RWPE2 (cell line): ENCODE data around the gene RGL3.
A peak's percentile ranks its signal among the peaks of the same experiment; 100 is the strongest.

Experiments
- ATAC-seq: fragments of 200-7000 bp; cut with Tn5 transposase; 3 replicates; pipeline ENCODE4 v1.9.1; 2021; ENCODE audit warnings: low read depth
- DNase-seq: peaks from one replicate; pipeline ENCODE4 v3.0.0-alpha.2; 2020; ENCODE audit warnings: low spot score
- H3K27ac ChIP-seq: fragments of 450-650 bp; 2 replicates; pipeline ENCODE4 v1.5.1; 2017; ENCODE audit warnings: mild to moderate bottlenecking; ENCODE audit not compliant: poor library complexity, severe bottlenecking
- H3K27me3 ChIP-seq: fragments of 250-450 bp; sonication (Bioruptor Pico); 2 replicates; pipeline ENCODE4 v1.5.1; 2021; ENCODE audit warnings: mild to moderate bottlenecking, moderate library complexity; ENCODE audit not compliant: insufficient read depth, poor library complexity, severe bottlenecking
- H3K36me3 ChIP-seq: fragments of 250-450 bp; sonication (Bioruptor Pico); 2 replicates; pipeline ENCODE4 v1.5.1; 2020; ENCODE audit warnings: low read depth, mild to moderate bottlenecking, moderate library complexity
- H3K4me1 ChIP-seq: fragments of 250-450 bp; sonication (Bioruptor Pico); 2 replicates; pipeline ENCODE4 v1.5.1; 2021; ENCODE audit warnings: mild to moderate bottlenecking, moderate library complexity; ENCODE audit not compliant: insufficient read depth, poor library complexity, severe bottlenecking
- H3K4me3 ChIP-seq: fragments of 250-450 bp; sonication (Bioruptor Pico); 2 replicates; pipeline ENCODE4 v1.5.1; 2021; ENCODE audit warnings: mild to moderate bottlenecking, moderate library complexity; ENCODE audit not compliant: severe bottlenecking
- H3K9me3 ChIP-seq: fragments of 250-450 bp; sonication (Bioruptor Pico); 2 replicates; pipeline ENCODE4 v1.5.1; 2021; ENCODE audit warnings: mild to moderate bottlenecking, moderate library complexity; ENCODE audit not compliant: severe bottlenecking
- CTCF ChIP-seq: fragments of 450-650 bp; IDR thresholded peaks from one replicate; pipeline ENCODE4 v1.5.1; 2017; ENCODE audit warnings: mild to moderate bottlenecking, moderate library complexity; ENCODE audit not compliant: poor library complexity, severe bottlenecking

The RGL3 gene

GRCh38 chr19:11420429-11421370 is 1.6 kb upstream of the RGL3 start:
- peaks cover 4% of the 10 kb centered on the region for H3K4me1 ChIP-seq
- no peak overlapping the region for H3K4me3 ChIP-seq
- ATAC-seq = no peak
- no peak overlapping the region for H3K27ac ChIP-seq
- no peak for DNase-seq
- H3K9me3 ChIP-seq = no peaks in the 10 kb centered on the region
- H3K36me3 ChIP-seq = no peaks in the 10 kb centered on the region
- no peaks in the 10 kb centered on the region for H3K27me3 ChIP-seq
- TF ChIP-seq CTCF = no peak

- Histone ChIP-seq H3K4me1 (peaks cover 4% of the 10 kb centered on the region), H3K4me3 (peak overlapping the region; percentile 23), H3K27me3 (no peaks in the 10 kb centered on the region), H3K27ac (no peak overlapping the region), H3K9me3 (no peaks in the 10 kb centered on the region), H3K36me3 (no peaks in the 10 kb centered on the region)
- DNase-seq (no peak), ATAC-seq (no peak)
- TF ChIP-seq CTCF = no peak
These were observed 993 bp downstream of the RGL3 start for GRCh38 chr19:11418094-11418548.

GRCh38 chr19:11416346-11417052 is 2.6 kb downstream of the RGL3 start:
- Histone ChIP-seq H3K36me3 (no peaks in the 10 kb centered on the region), H3K4me3 (no peak overlapping the region), H3K9me3 (no peaks in the 10 kb centered on the region), H3K27ac (no peak overlapping the region), H3K27me3 (no peaks in the 10 kb centered on the region), H3K4me1 (no peaks in the 10 kb centered on the region)
- DNase-seq (no peak), ATAC-seq (no peak)
- no peak for TF ChIP-seq CTCF

GRCh38 chr19:11414544-11414943 is 4.6 kb downstream of the RGL3 start:
- no peaks in the 10 kb centered on the region for H3K27me3 ChIP-seq
- ATAC-seq = no peak
- no peak overlapping the region for H3K27ac ChIP-seq
- no peak for DNase-seq
- no peaks in the 10 kb centered on the region for H3K9me3 ChIP-seq
- no peak for TF ChIP-seq CTCF
- no peaks in the 10 kb centered on the region for H3K4me1 ChIP-seq
- H3K36me3 ChIP-seq = no peaks in the 10 kb centered on the region
- H3K4me3 ChIP-seq = no peak overlapping the region
